NT2/D1 (cell line): ENCODE measurements around the gene SBK3.

Source experiments
- DNase-seq: peaks from one replicate; pipeline ENCODE4 v3.0.0-alpha.2; 2011; ENCODE audit warnings: low read depth, low spot score
- H3K27me3 ChIP-seq: 2 replicates; pipeline ENCODE4 v1.6.0; 2011; ENCODE audit warnings: mild to moderate bottlenecking; ENCODE audit not compliant: insufficient read length, insufficient read depth
- H3K36me3 ChIP-seq: 2 replicates; pipeline ENCODE4 v1.6.1; 2011; ENCODE audit warnings: mild to moderate bottlenecking, low read length, mixed read lengths; ENCODE audit not compliant: insufficient read depth, insufficient read length
- H3K4me1 ChIP-seq: 2 replicates; pipeline ENCODE4 v1.5.1; 2011; ENCODE audit not compliant: insufficient read depth, insufficient read length
- H3K4me3 ChIP-seq: 2 replicates; pipeline ENCODE4 v1.5.1; 2011; ENCODE audit warnings: low read depth; ENCODE audit not compliant: insufficient read length
- H3K9ac ChIP-seq: 2 replicates; pipeline ENCODE4 v1.6.0; 2011; ENCODE audit warnings: low read depth; ENCODE audit not compliant: insufficient read length
- H3K9me3 ChIP-seq: 2 replicates; pipeline ENCODE4 v1.5.1; 2011; ENCODE audit warnings: mild to moderate bottlenecking, low read length; ENCODE audit not compliant: insufficient read depth
- SUZ12 ChIP-seq: IDR thresholded peaks from 2 replicates; pipeline ENCODE4 v1.6.1; 2011; ENCODE audit not compliant: insufficient read length, insufficient read depth; ENCODE audit errors: extremely low read depth
- YY1 ChIP-seq: IDR thresholded peaks from 2 replicates; pipeline ENCODE4 v1.6.1; 2011; ENCODE audit not compliant: insufficient read length, insufficient read depth
- ZNF274 ChIP-seq: IDR thresholded peaks from 2 replicates; pipeline ENCODE4 v1.6.1; 2011; ENCODE audit warnings: mild to moderate bottlenecking, low read depth, low read length

The SBK3 gene

GRCh38 chr19:55493645-55494171, 51.6 kb downstream of the SBK3 start:
- H3K4me1 ChIP-seq = peaks cover 19% of the 10 kb centered on the region
- no peak for TF ChIP-seq ZNF274
- TF ChIP-seq YY1 = no peak
- no peak for TF ChIP-seq SUZ12
- no peak overlapping the region for H3K4me3 ChIP-seq
- DNase-seq = no peak
- no peaks in the 10 kb centered on the region for H3K9me3 ChIP-seq
- H3K27me3 ChIP-seq = peaks cover 4% of the 10 kb centered on the region
- peaks cover 5% of the 10 kb centered on the region for H3K36me3 ChIP-seq
- no peak overlapping the region for H3K9ac ChIP-seq

GRCh38 chr19:55493052-55493644, 52.2 kb downstream of the SBK3 start:
- Histone ChIP-seq H3K36me3 (peaks cover 5% of the 10 kb centered on the region), H3K9me3 (no peaks in the 10 kb centered on the region), H3K4me1 (peaks cover 21% of the 10 kb centered on the region), H3K9ac (no peak overlapping the region), H3K27me3 (no peaks in the 10 kb centered on the region), H3K4me3 (no peak overlapping the region)
- no peak for DNase-seq
- TF ChIP-seq YY1 (no peak), ZNF274 (no peak)

DNA sequence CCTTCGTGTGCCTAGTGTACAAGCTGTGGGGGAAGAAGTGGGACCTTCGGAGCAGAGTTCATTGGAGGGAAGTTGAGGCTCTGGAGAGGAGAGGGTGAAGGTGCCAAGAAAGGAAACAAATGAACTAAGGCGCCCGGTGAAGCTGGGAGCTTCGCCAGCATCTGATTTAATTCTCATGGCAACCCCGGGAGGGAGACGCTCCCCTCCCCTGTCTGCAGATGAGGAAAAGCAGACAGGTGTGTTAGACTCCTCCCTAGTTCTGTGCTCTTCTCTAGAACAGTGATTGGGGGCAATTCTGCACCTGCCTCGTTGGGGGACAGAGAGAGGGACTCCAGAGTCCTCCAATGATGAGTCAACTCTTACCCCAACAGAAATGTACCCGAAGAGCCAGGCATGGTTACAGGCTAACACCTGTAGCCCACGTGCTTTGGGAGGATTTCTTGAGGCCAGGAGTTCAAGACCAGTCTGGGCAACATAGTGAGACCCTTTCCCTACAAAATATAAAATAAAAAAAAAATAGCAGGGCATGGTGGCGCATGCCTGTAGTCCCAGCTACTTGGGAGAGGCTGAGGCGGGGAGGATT, 52.9 kb downstream of the SBK3 start:
- peaks cover 5% of the 10 kb centered on the region for H3K36me3 ChIP-seq
- H3K9ac ChIP-seq = no peak overlapping the region
- H3K9me3 ChIP-seq = no peaks in the 10 kb centered on the region
- TF ChIP-seq SUZ12 (no peak), ZNF274 (no peak), YY1 (no peak)
- H3K4me3 ChIP-seq = no peak overlapping the region
- no peaks in the 10 kb centered on the region for H3K27me3 ChIP-seq
- peaks cover 23% of the 10 kb centered on the region for H3K4me1 ChIP-seq
- DNase-seq = no peak

- no peak for TF ChIP-seq YY1
- TF ChIP-seq SUZ12 = no peak
- TF ChIP-seq ZNF274 = no peak
- H3K9ac ChIP-seq = no peak overlapping the region
- no peaks in the 10 kb centered on the region for H3K9me3 ChIP-seq
- no peaks in the 10 kb centered on the region for H3K27me3 ChIP-seq
- DNase-seq = no peak
- H3K4me3 ChIP-seq = no peak overlapping the region
- H3K36me3 ChIP-seq = no peaks in the 10 kb centered on the region
- peaks cover 23% of the 10 kb centered on the region for H3K4me1 ChIP-seq
These were observed 53.6 kb downstream of the SBK3 start for GRCh38 chr19:55491546-55492360.
